AG09319 (cell line): ENCODE results near the gene SLC18A3.

Experiments
- DNase-seq: peaks from one replicate; pipeline ENCODE4 v3.0.0-alpha.2; 2010; ENCODE audit warnings: low read depth; ENCODE audit errors: extremely low read depth
- TF ChIP-seq, protein P1 (sequence below): IDR thresholded peaks from 2 replicates; pipeline ENCODE4 v1.5.1; 2011; ENCODE audit warnings: low read depth, mild to moderate bottlenecking, inconsistent platforms, low read length, moderate library complexity

Gene SLC18A3

DNA sequence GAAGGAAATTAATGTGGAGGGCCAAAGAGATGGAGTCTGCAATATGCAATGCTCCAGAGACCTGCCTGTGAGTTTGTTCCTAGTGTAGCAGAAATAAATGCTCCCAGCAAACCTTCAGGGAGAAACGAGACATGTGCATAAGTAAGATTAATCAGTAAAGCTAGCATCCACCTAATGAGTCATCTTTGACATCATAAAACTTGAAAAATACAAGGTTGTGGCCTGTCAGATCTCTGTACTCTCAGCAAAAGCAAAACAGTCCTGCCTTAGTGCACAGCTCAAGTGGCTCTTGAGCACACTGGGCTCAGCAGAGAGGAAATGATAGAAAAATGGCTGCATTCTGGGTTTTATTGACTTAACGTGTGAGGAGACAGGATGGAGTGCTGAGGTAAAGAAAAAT lies 38.7 kb upstream of the SLC18A3 start:
- DNase-seq = no peak

DNA sequence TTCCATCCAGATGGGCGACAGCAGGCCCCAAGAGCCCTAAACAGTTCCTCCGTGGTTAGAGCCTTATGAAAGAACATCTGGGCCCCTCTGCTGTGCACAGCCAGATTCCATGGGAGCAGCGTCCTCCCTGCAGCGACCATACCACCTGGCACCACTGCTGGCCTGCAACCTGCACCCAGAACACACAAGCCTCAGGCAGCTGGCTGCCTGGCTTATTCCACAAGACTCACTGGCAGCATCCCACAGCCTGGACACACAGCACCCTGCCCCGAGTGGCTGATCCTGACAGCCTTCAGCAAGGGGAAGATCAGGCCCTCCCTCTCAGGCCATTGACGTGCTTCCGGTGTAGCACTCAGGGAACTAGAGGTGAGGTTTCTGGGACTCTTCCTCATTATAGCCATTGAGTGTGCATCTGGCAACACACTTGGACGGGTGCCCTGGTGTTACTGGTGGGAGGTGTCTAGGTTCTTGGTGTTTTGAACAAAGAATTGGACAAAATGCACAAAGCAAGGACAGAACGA lies 37.5 kb upstream of the SLC18A3 start:
- TF ChIP-seq, protein P1, sequence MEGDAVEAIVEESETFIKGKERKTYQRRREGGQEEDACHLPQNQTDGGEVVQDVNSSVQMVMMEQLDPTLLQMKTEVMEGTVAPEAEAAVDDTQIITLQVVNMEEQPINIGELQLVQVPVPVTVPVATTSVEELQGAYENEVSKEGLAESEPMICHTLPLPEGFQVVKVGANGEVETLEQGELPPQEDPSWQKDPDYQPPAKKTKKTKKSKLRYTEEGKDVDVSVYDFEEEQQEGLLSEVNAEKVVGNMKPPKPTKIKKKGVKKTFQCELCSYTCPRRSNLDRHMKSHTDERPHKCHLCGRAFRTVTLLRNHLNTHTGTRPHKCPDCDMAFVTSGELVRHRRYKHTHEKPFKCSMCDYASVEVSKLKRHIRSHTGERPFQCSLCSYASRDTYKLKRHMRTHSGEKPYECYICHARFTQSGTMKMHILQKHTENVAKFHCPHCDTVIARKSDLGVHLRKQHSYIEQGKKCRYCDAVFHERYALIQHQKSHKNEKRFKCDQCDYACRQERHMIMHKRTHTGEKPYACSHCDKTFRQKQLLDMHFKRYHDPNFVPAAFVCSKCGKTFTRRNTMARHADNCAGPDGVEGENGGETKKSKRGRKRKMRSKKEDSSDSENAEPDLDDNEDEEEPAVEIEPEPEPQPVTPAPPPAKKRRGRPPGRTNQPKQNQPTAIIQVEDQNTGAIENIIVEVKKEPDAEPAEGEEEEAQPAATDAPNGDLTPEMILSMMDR = no peak
- no peak for DNase-seq

More for the DNA sequence above, 38.7 kb upstream of the SLC18A3 start:
- TF ChIP-seq, protein P1 = no peak

DNA sequence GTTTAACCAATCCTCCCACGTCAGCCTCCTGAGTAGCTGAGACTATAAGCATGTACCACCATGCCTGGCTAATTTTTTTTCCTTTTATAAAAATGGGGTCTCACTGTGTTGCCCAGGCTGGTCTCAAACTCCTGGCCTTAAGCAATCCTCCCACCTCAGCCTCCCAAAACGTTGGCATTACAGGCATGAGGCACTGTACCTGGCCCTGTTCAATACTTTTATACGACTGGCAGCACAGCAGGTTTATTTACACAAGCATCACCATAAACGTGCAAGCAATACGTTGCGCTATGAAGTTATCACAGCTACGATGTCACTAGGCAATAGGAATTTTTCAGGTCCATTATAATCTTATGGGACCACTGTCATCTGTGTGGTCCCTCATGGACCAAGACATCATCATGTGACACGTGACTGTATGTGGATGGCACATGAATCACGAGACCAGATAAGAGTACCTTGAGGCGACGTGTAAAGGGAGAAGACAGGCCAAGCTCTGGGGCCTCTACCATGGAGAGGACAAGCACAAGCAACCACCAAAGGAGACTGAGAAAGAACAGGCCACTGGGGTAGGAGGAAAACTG lies 34.5 kb upstream of the SLC18A3 start:
- TF ChIP-seq, protein P1 = no peak

DNA sequence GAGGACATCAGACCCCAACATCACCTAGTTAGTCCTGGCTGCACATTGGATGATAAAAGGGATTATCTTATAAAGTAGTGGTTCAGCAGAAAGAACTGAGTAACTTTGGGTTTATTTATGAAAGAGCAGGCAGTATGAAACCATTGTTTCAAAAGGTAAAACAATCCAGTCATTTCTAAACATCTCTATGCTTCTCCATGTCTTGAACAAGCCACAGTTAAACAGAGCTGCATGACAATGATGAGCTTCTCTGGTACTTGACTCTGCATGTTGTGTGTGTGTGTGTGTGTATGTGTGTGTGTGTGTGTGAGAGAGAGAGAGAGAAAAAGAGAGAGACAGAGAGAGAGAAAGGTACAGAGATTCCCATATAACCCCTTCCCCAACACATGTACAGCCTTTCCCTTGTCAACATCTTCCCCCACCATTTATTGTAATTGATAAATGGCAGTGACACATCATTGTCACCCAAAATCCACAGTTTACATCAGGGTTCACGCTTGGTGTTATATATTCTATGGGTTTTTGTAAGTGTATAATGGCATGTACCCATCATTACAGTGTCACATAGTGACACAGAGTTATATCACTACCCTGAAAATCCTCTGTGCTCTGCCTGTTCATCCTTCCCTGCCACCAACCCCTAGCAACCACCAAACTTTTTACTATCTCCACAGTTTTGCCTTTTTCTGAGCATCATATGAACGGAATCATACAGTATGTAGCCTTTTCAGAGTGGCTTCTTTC lies 32.8 kb upstream of the SLC18A3 start:
- DNase-seq = no peak
- TF ChIP-seq, protein P1 = no peak

More for the DNA sequence above, 34.5 kb upstream of the SLC18A3 start:
- DNase-seq = no peak

DNA sequence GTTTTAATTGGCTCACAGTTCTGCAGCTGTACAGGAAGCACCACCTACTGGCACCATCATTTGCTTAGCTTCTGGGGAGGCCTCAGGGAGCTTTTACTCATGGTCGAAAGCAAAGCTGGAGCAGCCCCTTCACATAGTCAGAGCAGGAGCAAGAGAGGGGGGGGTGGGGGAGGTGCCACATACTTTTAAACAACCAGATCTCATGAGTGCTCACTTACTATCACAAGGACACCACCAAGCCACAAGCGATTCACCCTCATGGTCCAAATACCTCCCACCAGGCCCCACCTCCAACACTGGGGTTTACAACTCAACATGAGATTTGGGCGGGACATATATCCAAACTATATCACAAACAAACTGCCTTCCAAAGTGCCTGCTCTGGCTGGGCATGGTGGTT lies 31.7 kb upstream of the SLC18A3 start:
- TF ChIP-seq, protein P1 = no peak
- DNase-seq = no peak

DNA sequence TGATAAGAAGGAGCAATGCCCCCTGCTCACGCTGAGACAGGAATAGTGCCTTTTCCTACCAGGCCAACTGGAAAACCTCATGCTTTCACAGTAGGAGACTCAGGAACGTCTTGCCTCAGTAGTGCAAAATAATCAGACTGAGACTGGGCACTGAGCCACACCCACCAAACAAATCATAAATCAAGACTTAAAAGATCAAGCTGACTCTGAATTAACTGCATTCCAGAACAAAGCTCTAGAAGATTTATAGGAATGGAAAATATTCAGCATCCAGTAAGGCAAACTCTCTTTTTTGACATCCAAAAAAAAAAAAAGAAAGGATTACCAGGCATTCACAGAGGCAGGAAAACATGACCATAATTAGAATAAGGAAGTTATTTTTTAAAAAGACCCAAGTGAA lies 30.5 kb upstream of the SLC18A3 start:
- DNase-seq = no peak
- TF ChIP-seq, protein P1 = no peak

DNA sequence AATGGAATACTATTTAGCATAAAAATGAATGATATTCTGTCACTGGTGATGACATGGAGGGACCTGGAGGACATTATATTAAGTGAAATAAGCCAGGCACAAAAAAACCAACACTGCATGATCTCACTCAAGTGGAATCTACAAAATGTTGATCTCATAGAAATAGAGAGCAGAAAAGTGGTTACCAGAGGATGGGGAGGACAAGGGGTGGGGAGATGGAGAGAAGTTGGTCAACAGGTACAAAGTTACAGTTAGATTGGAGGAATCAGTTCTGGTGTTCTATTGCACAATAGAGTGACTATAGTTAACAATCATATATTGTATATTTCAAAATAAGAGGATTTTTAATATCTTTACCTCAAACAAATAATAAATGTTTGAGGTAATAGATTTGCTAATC lies 24.7 kb upstream of the SLC18A3 start:
- TF ChIP-seq, protein P1 = no peak
- no peak for DNase-seq
